MCF 10A (cell line): Measurements from ENCODE around the gene VCAN. TPM values are rescaled to one million over a fixed set of nuclear protein-coding genes. Genes with fewer than 3 reads are reported as not detected.

ENCODE experiments used
- BruUV-seq: library from RNA; stranded (reverse); fragments of 400-500 nt; replicated peaks from 2 replicates; lab custom pipeline; 2021; lab: Mats Ljungman, UMichigan
- CTCF ChIA-PET: fragments of 300-600 bp; sonication (Branson Sonifier 250); formaldehyde crosslinking; extraction: SDS; loops from one replicate; lab custom pipeline; 2021; ENCODE audit warnings: antibody characterized with exemption, inconsistent platforms; lab: Yijun Ruan, JAX
- POLR2A ChIA-PET: fragments of 300-600, 350-650 bp; sonication (Branson Sonifier 250); formaldehyde crosslinking; extraction: SDS; loops from one replicate; lab custom pipeline; 2020; ENCODE audit warnings: antibody characterized with exemption, inconsistent platforms; lab: Yijun Ruan, JAX
- DNase-seq: peaks from one replicate; pipeline ENCODE4 v3.0.0-alpha.2; 2018; ENCODE audit not compliant: unreplicated experiment
- H3K27ac Mint-ChIP-seq: one replicate; pipeline ENCODE4 v1.8.0; 2022; ENCODE audit warnings: mild to moderate bottlenecking, low read depth, mixed read lengths; ENCODE audit not compliant: unreplicated experiment
- H3K27me3 Mint-ChIP-seq: one replicate; pipeline ENCODE4 v1.8.0; 2022; ENCODE audit warnings: mixed read lengths; ENCODE audit not compliant: insufficient read depth, unreplicated experiment
- H3K36me3 Mint-ChIP-seq: one replicate; pipeline ENCODE4 v1.8.0; 2022; ENCODE audit warnings: mild to moderate bottlenecking, moderate library complexity, mixed read lengths; ENCODE audit not compliant: insufficient read depth, unreplicated experiment
- H3K4me1 Mint-ChIP-seq: one replicate; pipeline ENCODE4 v1.8.0; 2022; ENCODE audit warnings: mixed read lengths; ENCODE audit not compliant: insufficient read depth, unreplicated experiment
- H3K4me3 Mint-ChIP-seq: one replicate; pipeline ENCODE4 v1.8.0; 2022; ENCODE audit warnings: mild to moderate bottlenecking, moderate library complexity, mixed read lengths; ENCODE audit not compliant: unreplicated experiment
- H3K9me3 Mint-ChIP-seq: one replicate; pipeline ENCODE4 v1.8.0; 2022; ENCODE audit warnings: mixed read lengths; ENCODE audit not compliant: unreplicated experiment
- intact Hi-C: fragments of 100-400 bp; cut with micrococcal nuclease; formaldehyde crosslinking; loops from 2 replicates; pipeline ENCODE4 v1.14.1; 2022
- total RNA-seq: library from RNA; stranded (reverse); gene quantifications from 2 replicates; pipeline ENCODE4 v1.2.3, GENCODE V29; 2022
- TF ChIP-seq, protein P1 (sequence below): fragments of 200-600 bp; IDR thresholded peaks from one replicate; pipeline ENCODE4 v1.8.0; 2022; ENCODE audit warnings: antibody characterized with exemption, mild to moderate bottlenecking; ENCODE audit not compliant: unreplicated experiment

Gene VCAN
- total RNA-seq, 1 experiment from 2014 or later, result 50.6 TPM

GRCh38 chr5:83517688-83518085 is 46.1 kb downstream of the VCAN start:
- H3K27ac Mint-ChIP-seq, result no peak overlapping the region
- H3K27me3 Mint-ChIP-seq, result no peaks in the 10 kb centered on the region
- no peak overlapping the region for H3K4me3 Mint-ChIP-seq
- H3K36me3 Mint-ChIP-seq, result peaks cover 7% of the 10 kb centered on the region
- DNase-seq, result no peak
- H3K4me1 Mint-ChIP-seq, result peaks cover 7% of the 10 kb centered on the region
- no TSS peak for BruUV-seq
- H3K9me3 Mint-ChIP-seq, result no peaks in the 10 kb centered on the region
- TF ChIP-seq, protein P1, sequence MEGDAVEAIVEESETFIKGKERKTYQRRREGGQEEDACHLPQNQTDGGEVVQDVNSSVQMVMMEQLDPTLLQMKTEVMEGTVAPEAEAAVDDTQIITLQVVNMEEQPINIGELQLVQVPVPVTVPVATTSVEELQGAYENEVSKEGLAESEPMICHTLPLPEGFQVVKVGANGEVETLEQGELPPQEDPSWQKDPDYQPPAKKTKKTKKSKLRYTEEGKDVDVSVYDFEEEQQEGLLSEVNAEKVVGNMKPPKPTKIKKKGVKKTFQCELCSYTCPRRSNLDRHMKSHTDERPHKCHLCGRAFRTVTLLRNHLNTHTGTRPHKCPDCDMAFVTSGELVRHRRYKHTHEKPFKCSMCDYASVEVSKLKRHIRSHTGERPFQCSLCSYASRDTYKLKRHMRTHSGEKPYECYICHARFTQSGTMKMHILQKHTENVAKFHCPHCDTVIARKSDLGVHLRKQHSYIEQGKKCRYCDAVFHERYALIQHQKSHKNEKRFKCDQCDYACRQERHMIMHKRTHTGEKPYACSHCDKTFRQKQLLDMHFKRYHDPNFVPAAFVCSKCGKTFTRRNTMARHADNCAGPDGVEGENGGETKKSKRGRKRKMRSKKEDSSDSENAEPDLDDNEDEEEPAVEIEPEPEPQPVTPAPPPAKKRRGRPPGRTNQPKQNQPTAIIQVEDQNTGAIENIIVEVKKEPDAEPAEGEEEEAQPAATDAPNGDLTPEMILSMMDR, result no peak
- intact Hi-C loops, result no loop called here
- ChIA-PET CTCF (interaction anchor here (0.8 to 1.1 kb wide), 2 partner anchors 33 to 43 kb away, joined by 3 read pairs; no protein-coding TSS in a partner anchor), POLR2A (no interaction called here)

- TF ChIP-seq, protein P1, result no peak
- Mint-ChIP-seq H3K4me3 (no peak overlapping the region), H3K4me1 (peaks cover 7% of the 10 kb centered on the region), H3K27me3 (no peaks in the 10 kb centered on the region), H3K36me3 (peaks cover 7% of the 10 kb centered on the region), H3K27ac (no peak overlapping the region), H3K9me3 (no peaks in the 10 kb centered on the region)
- ChIA-PET CTCF (no interaction called here), POLR2A (interaction anchor here (0.6 kb wide), 1 partner anchor 40 kb away, joined by 3 read pairs; no protein-coding TSS in a partner anchor)
- no TSS peak for BruUV-seq
- no peak for DNase-seq
- intact Hi-C loops, result no loop called here
Observed at GRCh38 chr5:83518319-83519061, 46.9 kb downstream of the VCAN start.

GRCh38 chr5:83522446-83522845 is 50.9 kb downstream of the VCAN start:
- Mint-ChIP-seq H3K4me1 (peaks cover 7% of the 10 kb centered on the region), H3K27ac (no peak overlapping the region), H3K27me3 (no peaks in the 10 kb centered on the region), H3K9me3 (no peaks in the 10 kb centered on the region), H3K36me3 (peaks cover 7% of the 10 kb centered on the region), H3K4me3 (no peak overlapping the region)
- BruUV-seq, result no TSS peak
- TF ChIP-seq, protein P1, result no peak
- CTCF ChIA-PET, result no interaction called here
- POLR2A ChIA-PET, result no interaction called here
- no peak for DNase-seq
- intact Hi-C loops, result no loop called here

DNA sequence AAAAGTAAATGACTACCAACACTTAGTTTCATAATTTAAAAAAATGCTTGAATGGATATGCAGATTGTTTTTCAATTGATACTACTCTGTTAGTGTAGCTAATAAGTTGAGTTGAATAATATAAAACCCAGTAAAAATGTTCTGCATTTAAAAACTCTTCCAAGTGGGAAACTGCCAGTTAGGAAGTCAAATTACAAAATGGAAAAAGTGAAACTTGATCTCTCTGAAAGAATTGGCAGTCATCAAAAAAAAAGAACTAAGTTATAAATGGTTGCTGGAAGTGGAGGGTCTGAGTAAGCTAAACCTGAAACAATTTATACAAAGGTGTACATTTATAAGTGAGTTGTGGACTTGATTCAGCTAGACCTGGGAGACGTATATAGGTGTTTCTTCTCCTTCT is 52.4 kb downstream of the VCAN start:
- ChIA-PET CTCF (interaction anchor here (0.6 to 1.1 kb wide), 3 partner anchors 290 to 1116 kb away, joined by 3 to 4 read pairs (median 3); no protein-coding TSS in a partner anchor), POLR2A (interaction anchor here (1.5 kb wide), 1 partner anchor 10 kb away, joined by 3 read pairs; no protein-coding TSS in a partner anchor)
- Mint-ChIP-seq H3K9me3 (no peaks in the 10 kb centered on the region), H3K4me1 (no peaks in the 10 kb centered on the region), H3K4me3 (no peak overlapping the region), H3K27me3 (no peaks in the 10 kb centered on the region), H3K27ac (no peak overlapping the region), H3K36me3 (peaks cover 7% of the 10 kb centered on the region)
- TF ChIP-seq, protein P1, result no peak
- intact Hi-C loops, result no loop called here
- no TSS peak for BruUV-seq
- DNase-seq, result no peak
